Stimulated activated CD8-positive, alpha-beta memory T cell treated with anti-CD3 and anti-CD28 coated beads, Interleukin-12 subunit alpha, Interleukin-12 subunit beta, amount 100 ng/mL, for 1 hour (primary cell): ENCODE data around the gene OR5M11.
"Not testable (repeated sequence)": the region's sequence is repeated elsewhere in the genome, so short reads cannot be mapped to it uniquely, and the experiment has no call there.

Experiments
- DNase-seq: peaks from one replicate; pipeline ENCODE4 v3.0.0-alpha.2; 2020; ENCODE audit warnings: low read depth

The OR5M11 gene

DNA sequence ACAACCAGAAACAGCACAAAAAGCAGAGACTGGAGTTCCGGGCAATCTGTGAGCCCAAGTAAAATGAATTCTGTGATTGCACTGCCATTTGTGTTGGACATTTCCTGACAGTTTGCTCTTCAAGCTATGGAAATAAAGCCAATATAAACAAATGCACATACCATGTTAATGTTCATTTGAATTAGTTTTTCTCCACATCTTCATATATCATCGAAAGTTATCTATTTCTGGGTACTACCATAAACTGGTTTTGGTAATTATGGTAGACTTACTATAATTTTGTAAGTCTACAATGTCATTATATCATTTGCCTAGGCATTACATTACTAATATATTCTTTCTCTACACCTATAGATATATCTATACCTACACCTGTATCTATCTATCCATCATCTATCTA lies at the start of gene OR5M11:
TSS of gene OR5M11 (minus strand) at position 101 of the 400 bp plus-strand sequence. CDS start at position 101, 0 bp downstream.
- no peak for DNase-seq

DNA sequence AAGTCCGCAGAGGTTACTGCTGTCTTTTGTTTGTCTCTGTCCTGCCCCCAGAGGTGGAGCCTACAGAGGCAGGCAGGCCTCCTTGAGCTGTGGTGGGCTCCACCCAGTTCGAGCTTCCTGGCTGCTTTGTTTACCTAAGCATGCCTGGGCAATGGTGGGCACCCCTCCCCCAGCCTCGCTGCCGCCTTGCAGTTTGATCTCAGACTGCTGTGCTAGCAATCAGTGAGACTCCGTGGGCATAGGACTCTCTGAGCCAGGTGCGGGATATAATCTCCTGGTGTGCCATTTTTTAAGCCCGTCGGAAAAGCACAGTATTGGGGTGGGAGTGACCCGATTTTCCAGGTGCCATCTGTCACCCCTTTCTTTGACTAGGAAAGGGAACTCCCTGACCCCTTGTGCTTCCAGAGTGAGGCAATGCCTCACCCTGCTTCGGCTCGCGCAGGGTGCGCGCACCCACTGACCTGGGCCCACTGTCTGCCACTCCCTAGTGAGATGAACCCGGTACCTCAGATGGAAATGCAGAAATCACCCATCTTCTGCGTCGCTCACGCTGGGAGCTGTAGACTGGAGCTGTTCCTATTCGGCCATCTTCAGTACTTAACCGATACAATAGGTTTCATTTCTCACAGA lies 49.1 kb upstream of the OR5M11 start:
- DNase-seq, result not testable (repeated sequence)

GRCh38 chr11:56577621-56578020 lies 34.6 kb upstream of the OR5M11 start, which contains the start of gene OR5M10:
OR5M10 (minus strand) TSS chr11:56577721; CDS start chr11:56577721, 0 bp downstream.
- DNase-seq, result no peak

DNA sequence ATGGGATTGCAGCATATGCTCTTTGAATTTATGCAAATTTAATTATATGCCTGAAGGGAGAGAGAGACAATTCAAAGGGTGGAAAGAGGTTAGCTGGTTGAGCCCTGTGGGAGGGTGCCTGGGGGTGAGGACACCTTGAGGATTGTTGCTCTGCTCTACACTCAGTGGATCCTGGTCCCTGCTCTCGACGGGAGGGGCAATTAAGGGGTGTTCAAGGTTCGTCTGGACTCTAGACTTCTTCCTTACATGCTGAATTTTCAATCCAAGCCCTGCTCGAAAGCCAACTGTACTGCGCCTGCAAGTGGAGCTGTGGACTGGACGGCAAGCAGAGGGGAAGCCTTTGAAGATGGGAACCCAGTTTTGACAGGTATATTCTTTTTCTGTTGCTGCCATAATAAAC lies 15.5 kb upstream of the OR5M11 start:
- no peak for DNase-seq

DNA sequence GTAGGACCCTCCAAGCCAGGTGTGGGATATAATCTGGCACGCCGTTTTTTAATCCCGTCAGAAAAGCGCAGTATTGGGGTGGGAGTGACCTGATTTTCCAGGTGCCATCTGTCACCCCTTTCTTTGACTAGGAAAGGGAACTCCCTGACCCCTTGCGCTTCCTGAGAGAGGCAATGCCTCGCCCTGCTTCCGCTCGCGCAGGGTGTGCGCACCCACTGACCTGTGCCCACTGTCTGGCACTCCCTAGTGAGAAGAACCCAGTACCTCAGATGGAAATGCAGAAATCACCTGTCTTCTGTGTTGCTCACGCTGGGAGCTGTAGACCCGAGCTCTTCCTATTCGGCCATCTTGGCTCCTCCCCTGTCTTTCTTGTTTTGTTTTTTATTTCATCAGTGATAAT lies 11.6 kb upstream of the OR5M11 start:
- DNase-seq, result not testable (repeated sequence)

GRCh38 chr11:56545531-56545930 lies 2.5 kb upstream of the OR5M11 start:
- DNase-seq, result no peak

- DNase-seq, result no peak
These were observed 682 bp upstream of the OR5M11 start for GRCh38 chr11:56543739-56544138.

DNA sequence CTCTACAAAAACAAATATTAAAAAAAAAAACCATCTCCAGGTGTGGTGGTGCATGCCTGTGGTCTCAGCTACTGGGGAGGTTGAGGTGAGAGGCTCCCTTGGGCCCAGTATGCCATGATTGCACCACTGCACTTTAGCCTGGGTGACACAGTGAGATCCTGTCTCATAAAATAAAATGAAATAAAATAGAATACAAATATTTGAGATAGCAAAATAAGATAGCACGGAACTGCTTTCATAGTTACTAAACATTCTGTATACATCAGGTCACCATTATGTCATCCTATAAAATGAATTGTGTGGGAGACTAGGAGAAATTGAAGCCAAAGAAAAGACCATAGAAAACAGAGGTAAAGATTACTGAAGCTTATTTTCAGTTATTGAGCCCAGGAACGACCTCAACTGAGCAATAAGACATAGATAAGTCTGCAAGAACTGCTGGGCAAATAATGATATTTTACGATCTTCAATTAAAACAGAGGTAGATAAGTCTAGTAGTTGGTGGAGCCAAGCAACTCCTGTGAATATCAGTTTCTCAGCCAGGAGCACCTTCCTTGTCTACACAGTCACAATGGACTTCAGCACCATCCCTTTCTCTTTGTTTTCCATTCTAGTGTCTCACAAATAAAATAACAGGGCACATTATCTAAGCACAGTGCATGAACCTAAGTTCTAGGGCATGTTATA lies 9.9 kb downstream of the OR5M11 start:
- no peak for DNase-seq

GRCh38 chr11:56531856-56532255 lies 11.2 kb downstream of the OR5M11 start:
- DNase-seq, result no peak

GRCh38 chr11:56522008-56522407 lies 21.0 kb downstream of the OR5M11 start:
- DNase-seq, result no peak

DNA sequence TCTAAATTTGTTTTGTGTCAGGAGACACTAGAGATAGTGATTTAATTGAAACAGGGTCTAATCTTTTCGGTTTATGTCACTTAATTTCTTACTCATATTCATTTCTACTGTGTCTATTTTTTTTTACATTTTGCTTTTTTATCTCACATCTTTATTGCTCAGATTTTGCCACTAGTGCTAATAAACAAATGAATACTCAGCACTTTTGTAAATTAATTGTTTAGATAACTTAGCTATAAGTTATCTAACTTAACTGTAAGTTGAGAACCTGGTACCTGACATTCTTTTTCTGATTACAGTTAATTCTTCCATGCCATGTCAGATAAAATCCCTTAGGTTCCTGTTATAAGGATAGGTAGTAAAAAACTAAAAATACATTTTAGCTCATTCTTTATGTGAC lies 29.8 kb downstream of the OR5M11 start:
- no peak for DNase-seq

DNA sequence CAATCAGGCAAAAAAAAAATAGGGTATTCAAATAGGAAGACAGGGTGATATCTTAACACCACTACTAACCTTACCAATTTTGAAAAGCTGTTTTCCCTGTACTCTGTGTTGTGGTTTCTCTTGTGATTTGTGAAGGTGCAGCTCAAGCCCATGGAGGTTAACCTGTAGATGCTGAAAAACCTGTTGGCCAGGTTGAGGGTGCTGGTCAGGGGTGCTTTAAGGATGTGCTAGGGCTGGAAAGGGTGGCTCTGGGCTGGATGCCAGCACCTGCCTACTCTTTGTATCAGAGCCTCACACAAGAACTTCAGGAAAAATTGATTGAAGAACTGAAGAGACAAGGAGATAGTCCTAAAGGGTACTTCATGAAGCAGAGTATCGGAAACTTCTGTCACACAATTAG lies 33.6 kb downstream of the OR5M11 start:
- no peak for DNase-seq

GRCh38 chr11:56497010-56497409 lies 46.0 kb downstream of the OR5M11 start:
- no peak for DNase-seq

- DNase-seq, result no peak
These were observed 47.9 kb downstream of the OR5M11 start for GRCh38 chr11:56495117-56495516.
